HepG2 (cell line): ENCODE data around the gene CREG1. TPM values are rescaled to one million over a fixed set of nuclear protein-coding genes. Genes with fewer than 3 reads are reported as not detected.
A peak's percentile ranks its signal among the peaks of the same experiment; 100 is the strongest.
"Not testable (repeated sequence)": the region's sequence is repeated elsewhere in the genome, so short reads cannot be mapped to it uniquely, and the experiment has no call there.

ENCODE experiments used
- ATAC-seq: fragments of 200-7000 bp; cut with Tn5 transposase; 3 replicates; pipeline ENCODE4 v1.9.1; 2020; ENCODE audit warnings: mild to moderate bottlenecking, moderate library complexity
- BruUV-seq: library from RNA; stranded (reverse); fragments of 400-500 nt; replicated peaks from 2 replicates; lab custom pipeline; 2021; lab: Mats Ljungman, UMichigan
- CTCF ChIA-PET: fragments of 300-600 bp; formaldehyde crosslinking; extraction: SDS; loops from one replicate; lab custom pipeline; 2021; ENCODE audit warnings: low total read pairs, inconsistent platforms, low intra/inter-chr PET ratio; lab: Yijun Ruan, JAX
- POLR2A ChIA-PET: fragments of 350-600 bp; sonication (Branson Sonifier 250); formaldehyde crosslinking; loops from one replicate; lab custom pipeline; 2020; ENCODE audit warnings: antibody characterized with exemption, inconsistent platforms; lab: Yijun Ruan, JAX
- DNase-seq: peaks from one replicate; pipeline ENCODE4 v3.0.0-alpha.2; 2015; ENCODE audit warnings: low spot score
- FAIRE-seq: peaks from 3 replicates; lab custom pipeline; 2011; peaks lifted over from hg19 to GRCh38; lab: Jason Lieb, UNC
- H2AFZ ChIP-seq: one replicate; pipeline ENCODE4 v1.6.1; 2011; ENCODE audit warnings: low read length, inconsistent platforms
- H3K27ac ChIP-seq: fragments of 300-600 bp; 3 replicates; pipeline ENCODE4 v1.8.0; 2011; ENCODE audit warnings: mixed run types, mild to moderate bottlenecking, mixed read lengths, low read length, inconsistent platforms; ENCODE audit not compliant: insufficient read depth; ENCODE audit errors: extremely low read length
- H3K27me3 ChIP-seq, 2 experiments: fragments of 200-600 bp in 1 of 2; 2 replicates in 1 of 2; 3 replicates in 1 of 2; pipeline versions ENCODE4 v1.6.0 to v1.8.0; 2011; ENCODE audit warnings: low read length in 2 of 2, mild to moderate bottlenecking in 2 of 2, moderate library complexity in 2 of 2, inconsistent platforms in 1 of 2; ENCODE audit not compliant: insufficient read depth in 2 of 2, control insufficient read depth in 1 of 2
- H3K36me3 ChIP-seq, 2 experiments: fragments of 200-600 bp in 1 of 2; replicated peaks in 1 of 2; 2 replicates in 1 of 2; 3 replicates in 1 of 2; pipeline versions ENCODE4 v1.5.1 to v1.8.0; 2011; ENCODE audit warnings: low read length in 2 of 2, inconsistent platforms in 1 of 2; ENCODE audit not compliant: insufficient read depth in 2 of 2, control insufficient read depth in 1 of 2
- H3K4me1 ChIP-seq: 2 replicates; pipeline ENCODE4 v1.5.1; 2012; ENCODE audit warnings: low read length, inconsistent platforms; ENCODE audit not compliant: insufficient read depth
- H3K4me2 ChIP-seq: 2 replicates; pipeline ENCODE4 v1.6.0; 2011; ENCODE audit warnings: low read depth, low read length, inconsistent platforms
- H3K4me3 ChIP-seq, 3 experiments: fragments of 200-600 bp in 1 of 3; sonication (generic), shearing (Covaris generic) in 1 of 3; replicated peaks in 1 of 3; 2 replicates each; pipeline ENCODE4 v1.5.1; 2011 to 2016; ENCODE audit warnings: low read length in 3 of 3, inconsistent platforms in 2 of 3, low read depth in 2 of 3, mild to moderate bottlenecking in 2 of 3, control low read depth in 1 of 3, mixed read lengths in 1 of 3; ENCODE audit not compliant: insufficient read depth in 1 of 3
- H3K79me2 ChIP-seq: one replicate; pipeline ENCODE4 v1.6.1; 2011; ENCODE audit warnings: low read length, inconsistent platforms; ENCODE audit not compliant: insufficient read depth
- H3K9ac ChIP-seq: 2 replicates; pipeline ENCODE4 v1.6.0; 2011; ENCODE audit warnings: mild to moderate bottlenecking, low read depth, low read length, inconsistent platforms; ENCODE audit not compliant: insufficient read depth
- H3K9me3 ChIP-seq: 2 replicates; pipeline ENCODE4 v1.5.1; 2012; ENCODE audit warnings: mild to moderate bottlenecking, low read length
- H4K20me1 ChIP-seq: 2 replicates; pipeline ENCODE4 v1.6.0; 2011; ENCODE audit warnings: inconsistent platforms, mild to moderate bottlenecking, low read length, moderate library complexity; ENCODE audit not compliant: insufficient read depth
- HDAC1 ChIP-seq: sonication (generic); formaldehyde crosslinking; IDR thresholded peaks from 2 replicates; pipeline ENCODE4 v1.5.1; 2020; ENCODE audit warnings: mild to moderate bottlenecking, missing genetic modification reagents
- KAT8 ChIP-seq: IDR thresholded peaks from 2 replicates; pipeline ENCODE4 v1.6.1; 2016; ENCODE audit warnings: missing genetic modification reagents, missing compliant biosample characterization
- ZFP82 ChIP-seq: sonication (generic); formaldehyde crosslinking; IDR thresholded peaks from 2 replicates; pipeline ENCODE4 v1.5.1; 2020; ENCODE audit warnings: mild to moderate bottlenecking, missing genetic modification reagents, borderline replicate concordance
- ZNF652 ChIP-seq: IDR thresholded peaks from 2 replicates; pipeline ENCODE4 v1.6.1; 2016; ENCODE audit warnings: low read depth, borderline replicate concordance
- WGBS: methylation state at CpG from one replicate; pipeline ENCODE4 v1.1.6; 2017; ENCODE audit warnings: low lambda C conversion rate; 5-methylcytosine and 5-hydroxymethylcytosine counted together
- in situ Hi-C: cut with HindIII; loops from 2 replicates; pipeline ENCODE4 v1.10.0; 2017; ENCODE audit warnings: low pct_unique_long_range_greater_than_20kb; ENCODE audit not compliant: extremely low pct_ligation_motif_present
- intact Hi-C: fragments of 100-400 bp; cut with micrococcal nuclease; formaldehyde crosslinking; loops from one replicate; pipeline ENCODE4 v1.10.0; 2022; ENCODE audit not compliant: unreplicated experiment
- polyA plus RNA-seq, 8 experiments: library from polyadenylated mRNA; depleted of rRNA in 3 of 8; stranded (reverse) in 7 of 8; unstranded in 1 of 8; fragments of >200 nt; fragmentation: Illumina TruSeq in 4 of 8; extraction: Trizol in 4 of 8; gene quantifications; 2 replicates each; pipeline versions ENCODE4 v1.2.1 to v1.2.3, GENCODE V29; 2011 to 2016; ENCODE audit warnings: low read depth in 4 of 8, missing spikeins in 1 of 8, mixed read lengths in 1 of 8; ENCODE audit not compliant: insufficient read depth in 1 of 8
- total RNA-seq, 5 experiments: library from RNA; depleted of rRNA; stranded (reverse); fragments of >200 nt; fragmentation: Illumina TruSeq; extraction: Trizol; gene quantifications; 2 replicates each; pipeline ENCODE4 v1.2.3, GENCODE V29; 2016; ENCODE audit warnings: low read depth in 1 of 5
- TF ChIP-seq, protein P1 (sequence below): IDR thresholded peaks from 2 replicates; pipeline ENCODE4 v1.6.1; 2016; ENCODE audit warnings: control low read depth
- TF ChIP-seq, protein P2 (sequence below): sonication (generic); formaldehyde crosslinking; IDR thresholded peaks from 2 replicates; pipeline ENCODE4 v1.4.0; 2020; ENCODE audit warnings: missing genetic modification reagents
- TF ChIP-seq, protein P3 (sequence below): sonication (generic); formaldehyde crosslinking; IDR thresholded peaks from 2 replicates; pipeline ENCODE4 v1.4.0; 2020; ENCODE audit warnings: missing genetic modification reagents

CREG1 gene
- total and polyA plus RNA-seq, 2 of the 13 experiments (the other 11 are each of a cell fraction or from before 2014, with no cell fraction given): 31.3 to 33.5 TPM

DNA sequence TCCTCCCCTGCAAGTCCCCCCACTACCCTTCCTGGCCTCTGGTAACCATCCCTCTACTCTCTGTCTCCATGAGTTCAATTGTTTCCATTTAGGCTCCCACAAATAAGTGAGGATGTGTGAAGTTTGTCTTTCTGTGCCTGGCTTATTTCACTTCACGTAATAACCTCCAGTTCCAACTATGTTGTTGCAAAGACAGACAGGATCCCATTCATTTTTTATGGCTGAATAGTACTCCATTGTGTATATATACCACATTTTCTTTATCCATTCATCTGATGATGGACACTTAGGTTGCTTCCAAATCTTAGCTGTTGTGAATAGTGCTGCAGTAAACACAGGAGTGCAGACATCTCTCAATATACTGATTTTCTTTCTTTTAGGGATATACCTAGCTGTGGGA lies 1.5 kb upstream of the CREG1 start:
- H3K79me2 ChIP-seq, FAIRE-seq, intact Hi-C loops, DNase-seq, H3K36me3 ChIP-seq, POLR2A ChIA-PET, H3K9ac ChIP-seq, BruUV-seq, H3K4me3 ChIP-seq, H4K20me1 ChIP-seq, H3K27ac ChIP-seq, H3K9me3 ChIP-seq, in situ Hi-C loops, H3K4me1 ChIP-seq, ATAC-seq, H3K27me3 ChIP-seq, H3K4me2 ChIP-seq, H2AFZ ChIP-seq: not testable (repeated sequence)
- CTCF ChIA-PET: interaction anchor here (1.5 kb wide), 1 partner anchor 154 kb away, joined by 7 read pairs; no protein-coding TSS in a partner anchor
- 35% methylated on average over 1 of the region's 1 CpG for WGBS

DNA sequence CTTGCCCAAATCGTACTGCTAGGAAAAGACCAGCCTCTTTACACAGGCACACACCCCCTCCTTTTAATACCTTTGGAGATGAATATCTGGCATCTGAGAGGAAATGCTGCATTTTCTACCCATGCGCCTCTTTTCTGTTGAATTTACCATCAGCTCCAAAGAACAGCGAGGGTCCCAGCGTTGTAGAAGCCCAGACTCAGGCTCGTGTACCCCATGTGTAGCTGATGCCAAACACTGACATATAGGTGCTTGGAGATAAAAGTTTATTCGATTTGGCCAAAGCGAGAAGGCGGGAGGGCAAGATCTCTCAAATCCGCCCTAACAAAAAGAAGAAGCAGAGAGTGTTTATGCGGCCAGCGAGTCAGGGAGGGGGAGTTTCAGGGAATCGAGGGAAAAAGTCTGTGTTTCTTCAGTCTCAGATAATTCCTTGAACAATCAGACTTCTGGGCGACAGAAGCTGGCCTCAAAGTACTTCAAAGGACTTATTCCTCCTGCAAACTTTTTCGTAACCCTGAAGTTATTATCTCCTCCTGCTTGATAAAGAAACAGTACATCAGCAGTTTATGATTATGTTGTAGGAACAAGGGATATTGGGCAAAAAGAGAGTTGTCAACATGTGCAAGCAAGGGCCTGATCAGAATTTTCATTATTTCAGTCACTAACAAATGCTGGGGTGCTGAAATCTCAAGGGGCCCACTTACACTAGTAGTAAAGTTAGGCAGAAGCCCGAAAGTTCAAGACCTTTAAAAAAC lies 642 bp upstream of the CREG1 start:
- Histone ChIP-seq H3K36me3 (no peaks in the 10 kb centered on the region), H3K9me3 (no peaks in the 10 kb centered on the region), H2AFZ (peak overlapping the region; percentile 74), H3K79me2 (no peaks in the 10 kb centered on the region), H4K20me1 (no peaks in the 10 kb centered on the region), H3K9ac (no peak overlapping the region), H3K4me2 (peak overlapping the region; percentile 88), H3K4me1 (peaks cover 7% of the 10 kb centered on the region), H3K4me3 (peak overlapping the region; percentile 49 to 72 (median 58)), H3K27me3 (peaks cover 0 to 4% of the 10 kb centered on the region in 2 experiments; a peak in 1 of 5 replicates), H3K27ac (no peak overlapping the region)
- FAIRE-seq: no peak
- in situ Hi-C loops (no loop called here), intact Hi-C loops (no loop called here)
- 14% methylated on average over 15 of the region's 15 CpGs for WGBS
- TF ChIP-seq HDAC1 (peak; percentile 3; the same call in 1 of the 2 replicates), ZFP82 (CRISPR knock-in tag) (peak; percentile 6; the same call in 1 of the 2 replicates), KAT8 (CRISPR knock-in tag) (0 out of 2 replicates have a peak, but pooled peaks have one; percentile 10), ZNF652 (CRISPR knock-in tag) (no peak)
- TF ChIP-seq, protein P1, sequence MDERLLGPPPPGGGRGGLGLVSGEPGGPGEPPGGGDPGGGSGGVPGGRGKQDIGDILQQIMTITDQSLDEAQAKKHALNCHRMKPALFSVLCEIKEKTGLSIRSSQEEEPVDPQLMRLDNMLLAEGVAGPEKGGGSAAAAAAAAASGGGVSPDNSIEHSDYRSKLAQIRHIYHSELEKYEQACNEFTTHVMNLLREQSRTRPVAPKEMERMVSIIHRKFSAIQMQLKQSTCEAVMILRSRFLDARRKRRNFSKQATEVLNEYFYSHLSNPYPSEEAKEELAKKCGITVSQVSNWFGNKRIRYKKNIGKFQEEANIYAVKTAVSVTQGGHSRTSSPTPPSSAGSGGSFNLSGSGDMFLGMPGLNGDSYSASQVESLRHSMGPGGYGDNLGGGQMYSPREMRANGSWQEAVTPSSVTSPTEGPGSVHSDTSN (CRISPR knock-in tag): no peak
- TF ChIP-seq, protein P2, sequence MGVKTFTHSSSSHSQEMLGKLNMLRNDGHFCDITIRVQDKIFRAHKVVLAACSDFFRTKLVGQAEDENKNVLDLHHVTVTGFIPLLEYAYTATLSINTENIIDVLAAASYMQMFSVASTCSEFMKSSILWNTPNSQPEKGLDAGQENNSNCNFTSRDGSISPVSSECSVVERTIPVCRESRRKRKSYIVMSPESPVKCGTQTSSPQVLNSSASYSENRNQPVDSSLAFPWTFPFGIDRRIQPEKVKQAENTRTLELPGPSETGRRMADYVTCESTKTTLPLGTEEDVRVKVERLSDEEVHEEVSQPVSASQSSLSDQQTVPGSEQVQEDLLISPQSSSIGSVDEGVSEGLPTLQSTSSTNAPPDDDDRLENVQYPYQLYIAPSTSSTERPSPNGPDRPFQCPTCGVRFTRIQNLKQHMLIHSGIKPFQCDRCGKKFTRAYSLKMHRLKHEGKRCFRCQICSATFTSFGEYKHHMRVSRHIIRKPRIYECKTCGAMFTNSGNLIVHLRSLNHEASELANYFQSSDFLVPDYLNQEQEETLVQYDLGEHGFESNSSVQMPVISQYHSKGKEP (CRISPR knock-in tag): no peak
- TF ChIP-seq, protein P3, sequence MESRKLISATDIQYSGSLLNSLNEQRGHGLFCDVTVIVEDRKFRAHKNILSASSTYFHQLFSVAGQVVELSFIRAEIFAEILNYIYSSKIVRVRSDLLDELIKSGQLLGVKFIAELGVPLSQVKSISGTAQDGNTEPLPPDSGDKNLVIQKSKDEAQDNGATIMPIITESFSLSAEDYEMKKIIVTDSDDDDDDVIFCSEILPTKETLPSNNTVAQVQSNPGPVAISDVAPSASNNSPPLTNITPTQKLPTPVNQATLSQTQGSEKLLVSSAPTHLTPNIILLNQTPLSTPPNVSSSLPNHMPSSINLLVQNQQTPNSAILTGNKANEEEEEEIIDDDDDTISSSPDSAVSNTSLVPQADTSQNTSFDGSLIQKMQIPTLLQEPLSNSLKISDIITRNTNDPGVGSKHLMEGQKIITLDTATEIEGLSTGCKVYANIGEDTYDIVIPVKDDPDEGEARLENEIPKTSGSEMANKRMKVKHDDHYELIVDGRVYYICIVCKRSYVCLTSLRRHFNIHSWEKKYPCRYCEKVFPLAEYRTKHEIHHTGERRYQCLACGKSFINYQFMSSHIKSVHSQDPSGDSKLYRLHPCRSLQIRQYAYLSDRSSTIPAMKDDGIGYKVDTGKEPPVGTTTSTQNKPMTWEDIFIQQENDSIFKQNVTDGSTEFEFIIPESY: no peak
- ChIA-PET CTCF (no interaction called here), POLR2A (interaction anchor here (0.7 to 1.4 kb wide), 10 partner anchors 9 to 715 kb away, joined by 3 to 10 read pairs (median 6); partner anchors contain the start of genes DCAF6, MPC2, POGK and POU2F1)
- no TSS peak for BruUV-seq
- DNase-seq: no peak
- no peak; the same call in 1 of the 3 replicates for ATAC-seq
